HFFc6 (cell line): ENCODE results near the gene ANKRD49. TPM values are rescaled to one million over a fixed set of nuclear protein-coding genes. Genes with fewer than 3 reads are reported as not detected.

Experiments used
- DNase-seq: peaks from one replicate; pipeline ENCODE4 v3.0.0-alpha.2; 2018
- H3K27ac Mint-ChIP-seq: 2 replicates; pipeline ENCODE4 v1.8.0; 2020; ENCODE audit warnings: mild to moderate bottlenecking, mixed read lengths
- H3K27me3 Mint-ChIP-seq: 2 replicates; pipeline ENCODE4 v1.8.0; 2021; ENCODE audit warnings: mild to moderate bottlenecking, moderate library complexity, mixed read lengths; ENCODE audit not compliant: insufficient read depth
- H3K36me3 Mint-ChIP-seq: 2 replicates; pipeline ENCODE4 v1.8.0; 2021; ENCODE audit warnings: low read depth, mixed read lengths
- H3K4me1 Mint-ChIP-seq: 2 replicates; pipeline ENCODE4 v1.8.0; 2020; ENCODE audit warnings: low read depth, mixed read lengths
- H3K4me3 Mint-ChIP-seq: 2 replicates; pipeline ENCODE4 v1.8.0; 2020; ENCODE audit warnings: mild to moderate bottlenecking, moderate library complexity, mixed read lengths
- H3K9me3 Mint-ChIP-seq: 2 replicates; pipeline ENCODE4 v1.8.0; 2020; ENCODE audit warnings: mild to moderate bottlenecking, mixed read lengths
- total RNA-seq, 6 experiments: library from RNA; stranded (reverse); fragmentation: NEBNext Ultra II Directional; extraction: Animal tissue kit (Norgen Biotek cat#: 25700); gene quantifications; 2 replicates in 1 of 6; 3 replicates in 5 of 6; pipeline ENCODE4 v1.2.3, GENCODE V29; 2021
- TF ChIP-seq, protein P1 (sequence below): fragments of 200-600 bp; sonication (generic); IDR thresholded peaks from 2 replicates; pipeline ENCODE4 v1.5.0; 2021; ENCODE audit warnings: antibody characterized with exemption, mild to moderate bottlenecking

Gene ANKRD49
- total RNA-seq, 6 experiments from 2014 or later, result 7.2 to 8.7 (median 7.9) TPM

DNA sequence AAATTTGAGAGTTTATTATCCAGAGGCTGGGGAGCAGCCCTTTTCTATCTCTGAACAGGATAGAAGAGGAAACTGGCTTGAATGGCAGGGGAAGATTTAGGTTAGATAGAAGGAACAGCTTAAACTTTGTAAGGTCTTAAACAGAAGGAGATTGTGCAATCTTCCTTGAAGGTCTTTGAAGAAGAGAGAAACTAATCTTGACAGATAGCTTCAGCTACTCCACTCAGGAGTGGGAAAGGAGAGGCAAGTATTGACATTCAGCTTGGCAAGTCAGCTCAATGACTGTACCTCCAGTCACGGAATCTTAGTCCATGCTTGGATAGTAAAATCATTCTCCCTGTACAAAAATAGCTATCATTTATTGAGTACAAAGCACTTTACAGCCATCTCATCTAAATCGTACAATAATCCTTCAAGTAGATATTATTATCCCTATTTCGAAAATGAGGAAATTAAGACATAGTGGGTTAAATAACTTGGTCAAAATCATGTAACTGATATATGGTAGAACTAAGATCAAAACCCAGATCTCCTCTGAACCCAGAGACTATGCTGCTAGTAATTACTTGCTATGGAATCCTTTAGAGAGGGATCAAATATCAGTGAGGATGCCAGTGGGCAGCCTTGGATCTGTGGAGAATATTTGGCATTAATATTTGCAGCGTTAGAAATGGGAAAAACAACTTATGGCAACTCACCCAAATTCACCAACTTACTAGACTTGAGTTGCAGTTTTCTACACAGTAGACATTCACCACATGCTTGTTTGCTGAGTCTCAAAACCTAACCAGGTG, 33.1 kb downstream of the ANKRD49 start:
- H3K27me3 Mint-ChIP-seq, result peaks cover 8% of the 10 kb centered on the region
- no peak overlapping the region for H3K27ac Mint-ChIP-seq
- no peak for DNase-seq
- H3K4me1 Mint-ChIP-seq, result peaks cover 14% of the 10 kb centered on the region
- H3K4me3 Mint-ChIP-seq, result no peak overlapping the region
- H3K9me3 Mint-ChIP-seq, result no peaks in the 10 kb centered on the region
- H3K36me3 Mint-ChIP-seq, result no peaks in the 10 kb centered on the region
- TF ChIP-seq, protein P1, sequence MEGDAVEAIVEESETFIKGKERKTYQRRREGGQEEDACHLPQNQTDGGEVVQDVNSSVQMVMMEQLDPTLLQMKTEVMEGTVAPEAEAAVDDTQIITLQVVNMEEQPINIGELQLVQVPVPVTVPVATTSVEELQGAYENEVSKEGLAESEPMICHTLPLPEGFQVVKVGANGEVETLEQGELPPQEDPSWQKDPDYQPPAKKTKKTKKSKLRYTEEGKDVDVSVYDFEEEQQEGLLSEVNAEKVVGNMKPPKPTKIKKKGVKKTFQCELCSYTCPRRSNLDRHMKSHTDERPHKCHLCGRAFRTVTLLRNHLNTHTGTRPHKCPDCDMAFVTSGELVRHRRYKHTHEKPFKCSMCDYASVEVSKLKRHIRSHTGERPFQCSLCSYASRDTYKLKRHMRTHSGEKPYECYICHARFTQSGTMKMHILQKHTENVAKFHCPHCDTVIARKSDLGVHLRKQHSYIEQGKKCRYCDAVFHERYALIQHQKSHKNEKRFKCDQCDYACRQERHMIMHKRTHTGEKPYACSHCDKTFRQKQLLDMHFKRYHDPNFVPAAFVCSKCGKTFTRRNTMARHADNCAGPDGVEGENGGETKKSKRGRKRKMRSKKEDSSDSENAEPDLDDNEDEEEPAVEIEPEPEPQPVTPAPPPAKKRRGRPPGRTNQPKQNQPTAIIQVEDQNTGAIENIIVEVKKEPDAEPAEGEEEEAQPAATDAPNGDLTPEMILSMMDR, result no peak

DNA sequence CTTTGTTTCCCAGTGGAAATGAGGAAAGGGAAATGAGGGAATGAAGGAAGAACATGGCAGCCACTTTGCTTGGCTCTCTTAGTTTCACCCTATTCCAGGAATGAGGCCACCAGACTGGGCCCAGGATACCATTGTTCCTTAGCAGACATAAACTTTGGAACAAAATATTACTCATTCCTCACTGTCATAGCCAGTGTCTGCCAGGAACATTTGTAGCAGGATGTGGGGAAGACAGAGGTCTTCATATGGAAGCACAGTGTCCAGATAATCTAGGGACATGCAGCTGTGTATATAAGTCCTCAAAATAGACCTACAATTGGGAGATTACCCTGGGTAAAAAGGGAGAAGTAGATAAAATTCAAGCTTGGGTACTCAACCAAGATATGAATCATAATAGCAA, 34.8 kb downstream of the ANKRD49 start:
- Mint-ChIP-seq H3K27me3 (peaks cover 11% of the 10 kb centered on the region), H3K4me3 (no peak overlapping the region), H3K36me3 (no peaks in the 10 kb centered on the region), H3K27ac (no peak overlapping the region), H3K4me1 (peaks cover 14% of the 10 kb centered on the region), H3K9me3 (no peaks in the 10 kb centered on the region)
- no peak for DNase-seq
- TF ChIP-seq, protein P1, result no peak

DNA sequence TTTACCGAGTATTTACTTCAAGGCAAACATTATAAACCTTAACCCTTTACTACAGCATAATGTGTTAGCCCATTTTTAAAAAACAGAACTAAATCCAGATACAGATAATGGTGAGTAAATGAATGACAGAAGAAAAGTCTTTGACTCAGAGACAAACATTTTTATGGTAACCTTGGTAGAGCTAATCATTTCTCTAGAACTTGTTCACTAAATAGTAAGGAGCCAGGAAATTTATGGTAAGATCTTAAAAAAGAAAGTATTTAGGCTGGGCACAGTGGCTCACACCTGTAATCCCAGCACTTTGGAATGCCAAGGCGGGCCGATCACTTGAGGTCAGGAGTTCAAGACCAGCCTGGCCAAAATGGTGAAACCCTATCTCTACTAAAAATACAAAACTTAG, 38.4 kb downstream of the ANKRD49 start:
- Mint-ChIP-seq H3K4me1 (peaks cover 5% of the 10 kb centered on the region; the same call in 1 of the 2 replicates), H3K27ac (no peak overlapping the region), H3K27me3 (peaks cover 11% of the 10 kb centered on the region), H3K36me3 (no peaks in the 10 kb centered on the region), H3K4me3 (no peak overlapping the region), H3K9me3 (no peaks in the 10 kb centered on the region)
- TF ChIP-seq, protein P1, result no peak
- no peak for DNase-seq

DNA sequence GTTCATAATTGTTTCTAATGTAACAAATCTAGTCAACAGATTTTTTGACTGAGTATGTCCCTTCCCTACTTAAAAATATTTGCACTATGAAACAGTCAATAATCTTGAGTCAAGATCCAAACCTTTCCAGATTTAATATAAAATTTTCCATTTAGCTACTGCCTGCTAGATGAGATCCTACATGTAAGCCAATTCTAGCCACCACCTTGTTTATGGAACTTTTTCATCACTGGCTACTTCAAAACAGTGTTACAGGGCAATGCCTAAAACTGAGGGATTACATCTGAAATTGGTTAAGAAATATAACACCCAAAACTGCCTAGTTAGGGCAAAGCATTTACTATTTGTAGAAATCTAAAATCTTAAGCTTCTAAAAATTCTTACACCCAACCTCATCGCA, 39.4 kb downstream of the ANKRD49 start:
- Mint-ChIP-seq H3K27ac (no peak overlapping the region), H3K36me3 (no peaks in the 10 kb centered on the region), H3K27me3 (peaks cover 11% of the 10 kb centered on the region), H3K9me3 (no peaks in the 10 kb centered on the region), H3K4me1 (peaks cover 11% of the 10 kb centered on the region; the same call in 1 of the 2 replicates), H3K4me3 (no peak overlapping the region)
- TF ChIP-seq, protein P1, result no peak
- no peak for DNase-seq

DNA sequence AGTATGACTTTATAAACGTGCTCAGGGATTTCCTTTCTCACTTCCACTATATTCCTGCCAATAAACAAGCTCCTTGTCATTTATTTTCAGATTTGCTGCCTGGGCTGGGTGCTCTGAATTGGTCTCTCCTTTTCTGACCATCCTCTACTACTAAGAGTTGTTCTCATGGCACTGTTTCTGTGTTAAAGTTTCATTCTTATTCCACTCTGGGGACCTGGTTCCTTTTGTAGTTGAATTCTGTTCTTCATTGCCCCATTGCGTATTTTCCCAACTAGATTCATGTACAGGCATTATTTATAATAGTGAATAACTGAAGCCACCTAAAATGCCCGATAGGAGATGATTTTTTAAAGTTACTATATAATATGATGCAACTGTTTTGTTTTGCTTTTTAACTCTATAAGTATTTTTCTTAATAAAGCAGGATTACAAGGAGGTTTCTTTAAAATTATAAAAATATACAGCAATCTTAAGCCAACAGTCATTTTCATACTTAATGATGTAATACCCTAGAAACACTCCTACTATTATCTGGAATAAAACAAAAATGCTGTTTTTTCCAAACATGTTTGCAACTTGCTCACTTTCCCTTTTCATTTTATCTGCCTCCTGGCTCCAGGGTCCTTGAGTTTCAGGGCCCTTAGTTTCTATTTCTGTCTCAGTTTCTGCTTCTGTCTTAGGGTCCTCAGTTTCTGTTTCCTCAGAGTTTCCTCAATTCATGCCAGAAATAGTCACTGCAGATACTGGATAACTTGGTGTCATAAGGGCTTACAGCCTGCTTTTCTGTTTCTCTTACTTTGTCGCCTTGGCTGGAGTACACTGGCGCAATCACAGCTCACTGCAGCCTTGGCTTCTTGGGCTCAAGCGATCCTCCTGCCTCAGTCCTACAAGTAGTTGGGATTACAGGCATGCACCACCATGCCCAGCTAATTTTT, 40.2 kb downstream of the ANKRD49 start:
- no peak overlapping the region for H3K4me3 Mint-ChIP-seq
- no peak for DNase-seq
- H3K9me3 Mint-ChIP-seq, result no peaks in the 10 kb centered on the region
- H3K36me3 Mint-ChIP-seq, result no peaks in the 10 kb centered on the region
- TF ChIP-seq, protein P1, result no peak
- no peak overlapping the region for H3K27ac Mint-ChIP-seq
- peaks cover 11% of the 10 kb centered on the region for H3K27me3 Mint-ChIP-seq
- peaks cover 11% of the 10 kb centered on the region; the same call in 1 of the 2 replicates for H3K4me1 Mint-ChIP-seq
